HepG2 (cell line): Measurements from ENCODE around the gene METRNL. TPM values are rescaled to one million over a fixed set of nuclear protein-coding genes. Genes with fewer than 3 reads are reported as not detected.

Source experiments
- ATAC-seq: fragments of 200-7000 bp; cut with Tn5 transposase; 3 replicates; pipeline ENCODE4 v1.9.1; 2020; ENCODE audit warnings: mild to moderate bottlenecking, moderate library complexity
- BruUV-seq: library from RNA; stranded (reverse); fragments of 400-500 nt; replicated peaks from 2 replicates; lab custom pipeline; 2021; lab: Mats Ljungman, UMichigan
- CTCF ChIA-PET: fragments of 300-600 bp; formaldehyde crosslinking; extraction: SDS; loops from one replicate; lab custom pipeline; 2021; ENCODE audit warnings: low total read pairs, inconsistent platforms, low intra/inter-chr PET ratio; lab: Yijun Ruan, JAX
- POLR2A ChIA-PET: fragments of 350-600 bp; sonication (Branson Sonifier 250); formaldehyde crosslinking; loops from one replicate; lab custom pipeline; 2020; ENCODE audit warnings: antibody characterized with exemption, inconsistent platforms; lab: Yijun Ruan, JAX
- DNase-seq: peaks from one replicate; pipeline ENCODE4 v3.0.0-alpha.2; 2015; ENCODE audit warnings: low spot score
- FAIRE-seq: peaks from 3 replicates; lab custom pipeline; 2011; peaks lifted over from hg19 to GRCh38; lab: Jason Lieb, UNC
- H2AFZ ChIP-seq: one replicate; pipeline ENCODE4 v1.6.1; 2011; ENCODE audit warnings: low read length, inconsistent platforms
- H3K27ac ChIP-seq: fragments of 300-600 bp; 3 replicates; pipeline ENCODE4 v1.8.0; 2011; ENCODE audit warnings: mixed run types, mild to moderate bottlenecking, mixed read lengths, low read length, inconsistent platforms; ENCODE audit not compliant: insufficient read depth; ENCODE audit errors: extremely low read length
- H3K27me3 ChIP-seq, 2 experiments: fragments of 200-600 bp in 1 of 2; 2 replicates in 1 of 2; 3 replicates in 1 of 2; pipeline versions ENCODE4 v1.6.0 to v1.8.0; 2011; ENCODE audit warnings: low read length in 2 of 2, mild to moderate bottlenecking in 2 of 2, moderate library complexity in 2 of 2, inconsistent platforms in 1 of 2; ENCODE audit not compliant: insufficient read depth in 2 of 2, control insufficient read depth in 1 of 2
- H3K36me3 ChIP-seq, 2 experiments: fragments of 200-600 bp in 1 of 2; replicated peaks in 1 of 2; 2 replicates in 1 of 2; 3 replicates in 1 of 2; pipeline versions ENCODE4 v1.5.1 to v1.8.0; 2011; ENCODE audit warnings: low read length in 2 of 2, inconsistent platforms in 1 of 2; ENCODE audit not compliant: insufficient read depth in 2 of 2, control insufficient read depth in 1 of 2
- H3K4me1 ChIP-seq: 2 replicates; pipeline ENCODE4 v1.5.1; 2012; ENCODE audit warnings: low read length, inconsistent platforms; ENCODE audit not compliant: insufficient read depth
- H3K4me2 ChIP-seq: 2 replicates; pipeline ENCODE4 v1.6.0; 2011; ENCODE audit warnings: low read depth, low read length, inconsistent platforms
- H3K4me3 ChIP-seq, 3 experiments: fragments of 200-600 bp in 1 of 3; sonication (generic), shearing (Covaris generic) in 1 of 3; replicated peaks in 1 of 3; 2 replicates each; pipeline ENCODE4 v1.5.1; 2011 to 2016; ENCODE audit warnings: low read length in 3 of 3, inconsistent platforms in 2 of 3, low read depth in 2 of 3, mild to moderate bottlenecking in 2 of 3, control low read depth in 1 of 3, mixed read lengths in 1 of 3; ENCODE audit not compliant: insufficient read depth in 1 of 3
- H3K79me2 ChIP-seq: one replicate; pipeline ENCODE4 v1.6.1; 2011; ENCODE audit warnings: low read length, inconsistent platforms; ENCODE audit not compliant: insufficient read depth
- H3K9ac ChIP-seq: 2 replicates; pipeline ENCODE4 v1.6.0; 2011; ENCODE audit warnings: mild to moderate bottlenecking, low read depth, low read length, inconsistent platforms; ENCODE audit not compliant: insufficient read depth
- H3K9me3 ChIP-seq: 2 replicates; pipeline ENCODE4 v1.5.1; 2012; ENCODE audit warnings: mild to moderate bottlenecking, low read length
- H4K20me1 ChIP-seq: 2 replicates; pipeline ENCODE4 v1.6.0; 2011; ENCODE audit warnings: inconsistent platforms, mild to moderate bottlenecking, low read length, moderate library complexity; ENCODE audit not compliant: insufficient read depth
- ATM ChIP-seq: fragments of 450-650 bp; IDR thresholded peaks from 2 replicates; pipeline ENCODE4 v1.7.1; 2017; ENCODE audit warnings: mild to moderate bottlenecking, borderline replicate concordance
- FOXK2 ChIP-seq: fragments of 450-650 bp; IDR thresholded peaks from 2 replicates; pipeline ENCODE4 v1.6.1; 2016
- HCFC1 ChIP-seq: fragments of 150-350 bp; IDR thresholded peaks from 2 replicates; pipeline ENCODE4 v1.6.1; 2014; ENCODE audit warnings: low read depth, low read length
- LBX2 ChIP-seq: sonication (generic); formaldehyde crosslinking; IDR thresholded peaks from 2 replicates; pipeline ENCODE4 v1.5.0; 2020; ENCODE audit warnings: missing genetic modification reagents, mild to moderate bottlenecking, borderline replicate concordance
- REXO4 ChIP-seq: sonication (generic); formaldehyde crosslinking; IDR thresholded peaks from 2 replicates; pipeline ENCODE4 v1.8.0; 2022; ENCODE audit warnings: missing genetic modification reagents, mild to moderate bottlenecking, borderline replicate concordance
- SAP130 ChIP-seq: IDR thresholded peaks from 2 replicates; pipeline ENCODE4 v1.6.1; 2016; ENCODE audit warnings: low read depth
- ZC3H4 ChIP-seq: sonication (generic); formaldehyde crosslinking; IDR thresholded peaks from 2 replicates; pipeline ENCODE4 v1.4.0; 2020; ENCODE audit warnings: missing genetic modification reagents, borderline replicate concordance
- ZFP62 ChIP-seq: sonication (generic); formaldehyde crosslinking; IDR thresholded peaks from 2 replicates; pipeline ENCODE4 v1.4.0; 2020; ENCODE audit warnings: missing genetic modification reagents
- ZFX ChIP-seq: sonication (generic); formaldehyde crosslinking; IDR thresholded peaks from 2 replicates; pipeline ENCODE4 v1.4.0; 2020; ENCODE audit warnings: mild to moderate bottlenecking, low read depth, missing genetic modification reagents, moderate library complexity
- ZFY ChIP-seq: sonication (generic); formaldehyde crosslinking; IDR thresholded peaks from 2 replicates; pipeline ENCODE4 v1.4.0; 2020; ENCODE audit warnings: missing genetic modification reagents
- ZNF672 ChIP-seq: sonication (generic); formaldehyde crosslinking; IDR thresholded peaks from 2 replicates; pipeline ENCODE4 v1.8.1; 2022; ENCODE audit warnings: missing genetic modification reagents
- WGBS: methylation state at CpG from one replicate; pipeline ENCODE4 v1.1.6; 2017; ENCODE audit warnings: low lambda C conversion rate; 5-methylcytosine and 5-hydroxymethylcytosine counted together
- in situ Hi-C: cut with HindIII; loops from 2 replicates; pipeline ENCODE4 v1.10.0; 2017; ENCODE audit warnings: low pct_unique_long_range_greater_than_20kb; ENCODE audit not compliant: extremely low pct_ligation_motif_present
- intact Hi-C: fragments of 100-400 bp; cut with micrococcal nuclease; formaldehyde crosslinking; loops from one replicate; pipeline ENCODE4 v1.10.0; 2022; ENCODE audit not compliant: unreplicated experiment
- polyA plus RNA-seq, 8 experiments: library from polyadenylated mRNA; depleted of rRNA in 3 of 8; stranded (reverse) in 7 of 8; unstranded in 1 of 8; fragments of >200 nt; fragmentation: Illumina TruSeq in 4 of 8; extraction: Trizol in 4 of 8; gene quantifications; 2 replicates each; pipeline versions ENCODE4 v1.2.1 to v1.2.3, GENCODE V29; 2011 to 2016; ENCODE audit warnings: low read depth in 4 of 8, missing spikeins in 1 of 8, mixed read lengths in 1 of 8; ENCODE audit not compliant: insufficient read depth in 1 of 8
- total RNA-seq, 5 experiments: library from RNA; depleted of rRNA; stranded (reverse); fragments of >200 nt; fragmentation: Illumina TruSeq; extraction: Trizol; gene quantifications; 2 replicates each; pipeline ENCODE4 v1.2.3, GENCODE V29; 2016; ENCODE audit warnings: low read depth in 1 of 5
- TF ChIP-seq, protein P1 (sequence below): sonication (generic); formaldehyde crosslinking; IDR thresholded peaks from 2 replicates; pipeline ENCODE4 v1.4.0; 2020; ENCODE audit warnings: missing genetic modification reagents, mild to moderate bottlenecking, borderline replicate concordance

METRNL gene
- total and polyA plus RNA-seq, 2 of the 13 experiments (the other 11 are each of a cell fraction or from before 2014, with no cell fraction given) = 0.66 to 0.84 TPM

- no peaks in the 10 kb centered on the region for H3K79me2 ChIP-seq
- intact Hi-C loops = no loop called here
- no peak overlapping the region for H3K27ac ChIP-seq
- no peak for DNase-seq
- no peaks in the 10 kb centered on the region for H3K36me3 ChIP-seq
- no peak overlapping the region for H3K4me2 ChIP-seq
- H3K9ac ChIP-seq = no peak overlapping the region
- H2AFZ ChIP-seq = no peak overlapping the region
- FAIRE-seq = no peak
- BruUV-seq = no TSS peak
- peaks cover 2% of the 10 kb centered on the region; the same call in 1 of the 2 replicates for H4K20me1 ChIP-seq
- CTCF ChIA-PET = no interaction called here
- WGBS = 92% methylated on average over 18 of the region's 32 CpGs
- no peak for TF ChIP-seq ZFP62 (CRISPR knock-in tag)
- TF ChIP-seq SAP130 = no peak
- no peak for TF ChIP-seq LBX2
- no peak for TF ChIP-seq ZFX (CRISPR knock-in tag)
- TF ChIP-seq, protein P1, sequence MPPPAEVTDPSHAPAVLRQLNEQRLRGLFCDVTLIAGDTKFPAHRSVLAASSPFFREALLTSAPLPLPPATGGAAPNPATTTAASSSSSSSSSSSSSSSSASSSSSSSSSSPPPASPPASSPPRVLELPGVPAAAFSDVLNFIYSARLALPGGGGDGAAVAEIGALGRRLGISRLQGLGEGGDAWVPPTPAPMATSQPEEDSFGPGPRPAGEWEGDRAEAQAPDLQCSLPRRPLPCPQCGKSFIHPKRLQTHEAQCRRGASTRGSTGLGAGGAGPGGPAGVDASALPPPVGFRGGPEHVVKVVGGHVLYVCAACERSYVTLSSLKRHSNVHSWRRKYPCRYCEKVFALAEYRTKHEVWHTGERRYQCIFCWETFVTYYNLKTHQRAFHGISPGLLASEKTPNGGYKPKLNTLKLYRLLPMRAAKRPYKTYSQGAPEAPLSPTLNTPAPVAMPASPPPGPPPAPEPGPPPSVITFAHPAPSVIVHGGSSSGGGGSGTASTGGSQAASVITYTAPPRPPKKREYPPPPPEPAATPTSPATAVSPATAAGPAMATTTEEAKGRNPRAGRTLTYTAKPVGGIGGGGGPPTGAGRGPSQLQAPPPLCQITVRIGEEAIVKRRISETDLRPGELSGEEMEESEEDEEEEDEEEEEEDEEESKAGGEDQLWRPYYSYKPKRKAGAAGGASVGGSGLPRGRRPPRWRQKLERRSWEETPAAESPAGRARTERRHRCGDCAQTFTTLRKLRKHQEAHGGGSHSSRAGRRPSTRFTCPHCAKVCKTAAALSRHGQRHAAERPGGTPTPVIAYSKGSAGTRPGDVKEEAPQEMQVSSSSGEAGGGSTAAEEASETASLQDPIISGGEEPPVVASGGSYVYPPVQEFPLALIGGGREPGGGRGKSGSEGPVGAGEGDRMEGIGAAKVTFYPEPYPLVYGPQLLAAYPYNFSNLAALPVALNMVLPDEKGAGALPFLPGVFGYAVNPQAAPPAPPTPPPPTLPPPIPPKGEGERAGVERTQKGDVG = no peak
- TF ChIP-seq ZC3H4 (CRISPR knock-in tag) = no peak
- TF ChIP-seq REXO4 (CRISPR knock-in tag) = no peak
- TF ChIP-seq FOXK2 = no peak
- no peak for TF ChIP-seq ZFY (CRISPR knock-in tag)
- TF ChIP-seq ATM = no peak
- TF ChIP-seq ZNF672 (CRISPR knock-in tag) = no peak
- no peak for TF ChIP-seq HCFC1
- TF ChIP-seq, all 625 proteins: peak for 0
- no peaks in the 10 kb centered on the region for H3K9me3 ChIP-seq
- peaks cover 27% of the 10 kb centered on the region for H3K4me1 ChIP-seq
- POLR2A ChIA-PET = no interaction called here
- in situ Hi-C loops = no loop called here
- peaks cover 18 to 43% of the 10 kb centered on the region in 2 experiments; a peak in 4 of 5 replicates for H3K27me3 ChIP-seq
- ATAC-seq = no peak
- H3K4me3 ChIP-seq = no peak overlapping the region
Observed at GRCh38 chr17:83094291-83094690, 14.9 kb downstream of the METRNL start.
